Measurements from ENCODE around the gene GPBP1L1. TPM values are rescaled to one million over a fixed set of nuclear protein-coding genes. Genes with fewer than 3 reads are reported as not detected.

Gene GPBP1L1
- total RNA-seq, 2 experiments from 2014 or later: 103 to 105 TPM

DNA sequence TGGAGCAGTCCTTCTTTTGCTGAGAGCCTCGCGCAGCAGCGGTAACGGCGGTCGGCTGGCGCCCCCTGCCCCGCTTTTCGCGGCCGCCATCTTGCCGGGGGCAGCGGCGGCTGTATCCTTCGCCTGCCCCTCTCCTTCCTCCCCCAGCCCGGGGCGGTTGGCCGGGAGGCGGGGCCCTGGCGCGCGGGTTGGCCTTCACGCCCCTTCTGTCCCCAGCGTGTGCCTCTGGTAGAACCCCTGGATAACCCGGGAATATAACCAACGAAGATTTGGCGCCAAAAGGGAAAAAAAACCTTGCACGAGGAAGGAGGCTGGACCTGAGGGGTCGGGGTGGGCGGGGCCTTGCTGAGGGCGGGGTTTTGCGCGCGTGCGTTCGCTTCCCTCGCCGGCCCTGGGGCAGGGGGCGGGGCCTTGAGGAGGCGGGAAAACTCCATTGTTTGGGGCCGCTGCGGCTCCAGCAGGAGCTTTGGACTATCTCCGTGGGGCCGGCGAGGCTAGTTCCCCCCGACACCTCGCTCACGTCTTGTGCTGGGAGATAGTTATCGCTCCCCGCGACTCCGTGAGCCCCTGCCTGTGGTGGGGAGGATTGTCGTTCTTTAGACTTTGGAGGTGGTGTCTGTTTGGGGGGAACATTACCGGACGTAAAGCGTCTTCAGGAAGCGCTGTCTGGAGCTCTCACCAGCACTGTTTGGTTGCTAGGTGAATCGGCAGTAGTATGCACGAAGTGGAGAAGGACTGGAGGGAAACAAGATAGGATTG is 101.8 kb downstream of the GPBP1L1 start:
- ChIA-PET CTCF (interaction anchor here (1.0 to 7.6 kb wide), 5 partner anchors 15 to 244 kb away, joined by 3 to 59 read pairs (median 5); partner anchors contain the start of genes AKR1A1, MUTYH and TOE1), POLR2A (interaction anchor here (0.7 to 4.1 kb wide), 27 partner anchors 13 to 809 kb away, joined by 3 to 39 read pairs (median 5); partner anchors contain the start of genes AKR1A1, CCDC163, GPBP1L1 and HECTD3)
- H3K4me3 Mint-ChIP-seq: peak overlapping the region; percentile 99
- H3K27me3 Mint-ChIP-seq (ENCODE audit: low read depth): no peaks in the 10 kb centered on the region
- H3K27ac Mint-ChIP-seq: peak overlapping the region; percentile 100
- H3K4me1 Mint-ChIP-seq (ENCODE audit: low read depth): peaks cover 37% of the 10 kb centered on the region
- H3K9me3 Mint-ChIP-seq (ENCODE audit: insufficient read depth): no peaks in the 10 kb centered on the region
- ATAC-seq (peak; percentile 48), DNase-seq (peak; percentile 92)
- peaks cover 25% of the 10 kb centered on the region for H3K36me3 Mint-ChIP-seq (ENCODE audit: low read depth)

DNA sequence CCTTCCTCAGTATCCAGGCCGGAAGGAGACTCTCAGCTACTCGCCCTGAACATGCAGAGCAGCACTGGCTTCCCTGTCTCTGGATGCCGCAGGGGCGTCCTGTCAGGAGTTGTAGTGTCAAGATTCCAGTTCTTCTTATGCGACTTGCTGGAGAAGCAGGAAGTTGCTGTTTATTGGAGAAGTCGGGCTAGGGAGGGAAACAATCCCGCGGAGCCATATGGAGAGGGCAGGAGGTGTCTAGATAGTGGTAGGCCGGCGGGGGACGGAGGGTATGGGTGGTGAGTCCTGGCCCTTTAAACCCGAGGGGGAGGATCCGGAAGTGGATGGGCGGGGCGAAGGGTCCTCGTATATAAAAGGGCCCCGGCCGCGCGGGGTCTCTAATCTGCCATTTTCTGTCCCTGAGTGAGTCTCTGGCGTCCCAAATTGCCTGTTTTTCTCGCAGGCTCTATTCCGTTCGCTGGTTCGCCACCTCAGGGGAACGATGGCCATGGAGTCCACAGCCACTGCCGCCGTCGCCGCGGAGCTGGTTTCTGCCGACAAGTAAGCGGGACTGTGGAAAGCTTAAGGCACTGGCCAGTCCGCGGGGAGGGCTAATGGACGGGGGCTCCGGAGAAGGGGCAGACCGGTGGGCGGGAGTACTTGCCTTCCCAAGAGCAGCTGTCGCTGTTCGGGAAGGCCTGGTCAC is 102.5 kb downstream of the GPBP1L1 start, which contains the start of gene NASP:
Gene NASP, plus strand, starts transcription at position 376 of the 685 bp plus-strand sequence. Its CDS starts 106 bp downstream, at position 482.
- ATAC-seq (peak; percentile 59), DNase-seq (peak; percentile 93)
- H3K4me3 Mint-ChIP-seq: peak within 1 kb of the TSS; percentile 99
- H3K9me3 Mint-ChIP-seq (ENCODE audit: insufficient read depth): no peaks in the 10 kb centered on the region
- ChIA-PET CTCF (interaction anchor here (0.7 to 7.6 kb wide), 11 partner anchors 14 to 875 kb away, joined by 3 to 59 read pairs (median 4); partner anchors contain the start of genes MMACHC, MUTYH, TESK2 and TOE1), POLR2A (interaction anchor here (0.7 to 4.1 kb wide), 27 partner anchors 12 to 862 kb away, joined by 3 to 39 read pairs (median 5); partner anchors contain the start of genes AKR1A1, CCDC163, GPBP1L1 and HECTD3)
- H3K27ac Mint-ChIP-seq: peak within 1 kb of the TSS; percentile 100
- peaks cover 31% of the 10 kb centered on the region for H3K4me1 Mint-ChIP-seq (ENCODE audit: low read depth)
- H3K36me3 Mint-ChIP-seq (ENCODE audit: low read depth): peaks cover 19% of the 10 kb centered on the region
- H3K27me3 Mint-ChIP-seq (ENCODE audit: low read depth): no peaks in the 10 kb centered on the region

DNA sequence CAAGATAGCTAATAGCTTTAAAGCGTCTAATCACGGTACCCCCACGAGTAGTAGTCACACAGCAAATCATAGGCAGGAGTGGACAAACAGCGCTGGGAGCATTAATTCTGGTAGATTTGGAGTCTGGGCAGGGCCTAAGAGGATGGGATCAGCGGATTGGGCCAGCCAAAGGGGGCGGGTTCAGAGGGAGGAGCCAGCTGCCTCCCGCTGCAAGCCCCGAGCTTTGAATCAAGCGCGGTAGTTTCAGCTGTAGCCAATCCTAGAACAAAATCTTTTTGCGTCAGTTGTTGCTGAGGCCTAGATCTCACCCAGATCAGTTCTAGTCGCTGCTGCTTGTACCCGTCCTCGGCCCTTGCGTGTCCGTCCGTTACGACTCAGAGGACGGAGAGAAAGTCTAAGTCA is 103.1 kb downstream of the GPBP1L1 start:
- DNase-seq (peak; percentile 97), ATAC-seq (peak; percentile 75)
- Mint-ChIP-seq H3K9me3 (ENCODE audit: insufficient read depth) (no peaks in the 10 kb centered on the region), H3K4me3 (peak overlapping the region; percentile 99), H3K36me3 (ENCODE audit: low read depth) (peaks cover 19% of the 10 kb centered on the region), H3K4me1 (ENCODE audit: low read depth) (peaks cover 26% of the 10 kb centered on the region), H3K27me3 (ENCODE audit: low read depth) (no peaks in the 10 kb centered on the region), H3K27ac (peak overlapping the region; percentile 100)
- CTCF ChIA-PET: interaction anchor here (0.7 to 7.6 kb wide), 11 partner anchors 14 to 874 kb away, joined by 3 to 59 read pairs (median 4); partner anchors contain the start of genes MMACHC and TESK2
- POLR2A ChIA-PET: interaction anchor here (0.8 to 4.1 kb wide), 13 partner anchors 12 to 861 kb away, joined by 3 to 39 read pairs (median 6); partner anchors contain the start of genes AKR1A1, CCDC163, GPBP1L1 and HECTD3

Other genes with a start within 250 kb of the GPBP1L1 start
- gene TESK2, start 195.4 kb downstream of the GPBP1L1 start, total RNA-seq: 1 to 10 TPM; 3.3 to 3.5 TPM
- gene CCDC163, start 186.5 kb downstream of the GPBP1L1 start, total RNA-seq: 1 to 10 TPM; 7.9 to 9.4 TPM
- gene MMACHC, start 186.2 kb downstream of the GPBP1L1 start, total RNA-seq: 1 to 10 TPM; 6.7 to 8.7 TPM
- 100 to 1,000 TPM; 250 to 251 TPM for gene PRDX1, start 164.6 kb downstream of the GPBP1L1 start, total RNA-seq
- 100 to 1,000 TPM; 150 to 152 TPM for gene AKR1A1, start 135.7 kb downstream of the GPBP1L1 start, total RNA-seq
- gene NASP, start 102.5 kb downstream of the GPBP1L1 start, total RNA-seq: 100 to 1,000 TPM; 230 to 233 TPM
- 1 to 10 TPM; 2.5 to 2.6 TPM for gene CCDC17, start 62.5 kb downstream of the GPBP1L1 start, total RNA-seq
- gene TMEM69, start 1.6 kb upstream of the GPBP1L1 start, total RNA-seq: 10 to 100 TPM; 19.5 to 19.6 TPM
- gene IPP, start 64.1 kb upstream of the GPBP1L1 start, total RNA-seq: 10 to 100 TPM in 1 of 2 experiments, 1 to 10 TPM in 1; 9.2 to 10.4 TPM
- 10 to 100 TPM; 25.7 to 27.9 TPM for gene MAST2, start 117.1 kb upstream of the GPBP1L1 start, total RNA-seq